NCI-H460 (cell line): ENCODE results near the gene USP13. TPM values are rescaled to one million over a fixed set of nuclear protein-coding genes. Genes with fewer than 3 reads are reported as not detected.

Experiments
- DNase-seq: peaks from one replicate; pipeline ENCODE4 v3.0.0-alpha.2; 2016; ENCODE audit warnings: low read depth; ENCODE audit errors: extremely low read depth
- small RNA-seq, 2 experiments: library from RNA; depleted of rRNA; stranded (forward); fragments of <200 nt; gene quantifications; one replicate each; pipeline ENCODE3, GENCODE V24; 2014
- total RNA-seq: library from RNA; depleted of rRNA; stranded (reverse); fragments of >200 nt; shearing (Covaris generic); gene quantifications from 2 replicates; pipeline ENCODE4 v1.2.3, GENCODE V29; 2014; rRNA removed

The USP13 gene
- total RNA-seq, 1 experiment from 2014 or later: 8.1 TPM

DNA sequence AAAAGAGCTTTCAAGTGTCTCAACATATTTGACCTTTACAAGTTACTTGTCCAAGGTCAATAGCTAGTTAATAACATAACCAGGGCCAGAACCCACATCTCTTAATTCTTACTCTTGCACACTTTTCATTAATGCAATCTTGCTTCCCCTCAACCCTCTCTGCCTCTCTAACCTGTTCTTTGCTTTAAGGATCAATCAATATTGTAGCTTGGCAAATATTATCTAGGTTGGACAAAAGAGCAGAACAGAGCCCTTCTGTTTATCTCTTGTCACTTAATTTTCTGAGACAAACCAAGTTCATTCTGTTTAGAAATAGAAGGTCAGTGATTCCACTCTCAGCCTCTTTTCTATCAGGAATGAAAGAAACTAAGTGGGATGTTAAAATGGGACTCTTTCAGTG, 180.5 kb downstream of the USP13 start:
- DNase-seq: no peak

DNA sequence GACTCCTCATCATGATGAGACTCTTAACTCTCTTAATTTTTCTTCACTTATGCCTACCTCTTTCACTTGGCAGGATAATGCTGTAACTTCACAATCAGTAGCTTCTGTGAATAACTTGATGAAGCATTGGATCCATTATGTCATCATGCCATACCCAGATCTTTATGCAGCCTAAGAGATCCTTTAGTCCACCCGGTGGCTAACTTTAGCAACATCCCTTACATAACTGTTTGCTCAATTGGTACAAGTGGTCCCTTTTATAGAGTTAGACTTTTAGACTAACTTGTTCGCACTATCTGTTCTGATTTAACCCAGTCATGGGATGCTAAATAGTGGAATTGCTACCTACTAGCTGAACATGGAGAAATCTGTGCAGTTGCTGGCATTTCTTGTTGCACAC, 184.5 kb downstream of the USP13 start:
- no peak for DNase-seq

Small RNAs within 50 kb of the gene (small RNA-seq; reads per million reads assigned to genes)
- 0.02 to 0.06 reads per million in 2 experiments for gene RF01210

Other genes starting within 250 kb of the USP13 start
- gene GNB4, start 201.6 kb upstream of the USP13 start, total RNA-seq: 20.5 and 21.6 TPM in 2 replicates
- 77.9 and 85.0 TPM in 2 replicates for gene ACTL6A, start 90.1 kb upstream of the USP13 start, total RNA-seq
- gene MRPL47, start 48.4 kb upstream of the USP13 start, total RNA-seq: 60.4 and 68.1 TPM in 2 replicates
- 168 and 203 TPM in 2 replicates for gene NDUFB5, start 48.2 kb upstream of the USP13 start, total RNA-seq